GM18868 (cell line): ENCODE data around the gene PTX3.

Experiments
- ATAC-seq: cut with Tn5 transposase; IDR thresholded peaks from one replicate; pipeline ENCODE4 v1.9.1; 2021; ENCODE audit warnings: mild to moderate bottlenecking, moderate library complexity; ENCODE audit not compliant: unreplicated experiment

PTX3 gene

GRCh38 chr3:157420606-157421130 lies 16.0 kb upstream of the PTX3 start:
- ATAC-seq, result no peak

- ATAC-seq, result no peak
Observed at GRCh38 chr3:157423337-157423736, 13.3 kb upstream of the PTX3 start.

- ATAC-seq, result no peak
Observed at GRCh38 chr3:157427901-157428300, 8.7 kb upstream of the PTX3 start.

- no peak for ATAC-seq
Observed at GRCh38 chr3:157428853-157429252, 7.8 kb upstream of the PTX3 start.

GRCh38 chr3:157429708-157430107 lies 6.9 kb upstream of the PTX3 start:
- ATAC-seq, result peak; percentile 72

- no peak for ATAC-seq
Observed at GRCh38 chr3:157438194-157438730, 1.6 kb downstream of the PTX3 start.

GRCh38 chr3:157441102-157441624 lies 4.5 kb downstream of the PTX3 start:
- no peak for ATAC-seq

- no peak for ATAC-seq
Observed at GRCh38 chr3:157442729-157443128, 6.1 kb downstream of the PTX3 start.

GRCh38 chr3:157443905-157444796 lies 7.5 kb downstream of the PTX3 start:
- no peak for ATAC-seq

GRCh38 chr3:157444797-157445184 lies 8.1 kb downstream of the PTX3 start:
- no peak for ATAC-seq

- ATAC-seq, result no peak
Observed at GRCh38 chr3:157445857-157446256, 9.2 kb downstream of the PTX3 start.

- ATAC-seq, result no peak
Observed at GRCh38 chr3:157447026-157447694, 10.5 kb downstream of the PTX3 start.

GRCh38 chr3:157452097-157452496 lies 15.4 kb downstream of the PTX3 start:
- no peak for ATAC-seq

GRCh38 chr3:157453824-157454223 lies 17.2 kb downstream of the PTX3 start:
- ATAC-seq, result no peak

GRCh38 chr3:157459706-157460105 lies 23.1 kb downstream of the PTX3 start:
- no peak for ATAC-seq

GRCh38 chr3:157460253-157460652 lies 23.6 kb downstream of the PTX3 start:
- no peak for ATAC-seq

- no peak for ATAC-seq
Observed at GRCh38 chr3:157463816-157464215, 27.2 kb downstream of the PTX3 start.

- ATAC-seq, result no peak
Observed at GRCh38 chr3:157464321-157464720, 27.7 kb downstream of the PTX3 start.

- no peak for ATAC-seq
Observed at GRCh38 chr3:157465741-157466140, 29.1 kb downstream of the PTX3 start.

GRCh38 chr3:157467200-157467599 lies 30.6 kb downstream of the PTX3 start:
- ATAC-seq, result no peak

GRCh38 chr3:157469561-157470294 lies 33.1 kb downstream of the PTX3 start:
- no peak for ATAC-seq
